Measurements from ENCODE around the gene MRPL24. TPM values are rescaled to one million over a fixed set of nuclear protein-coding genes. Genes with fewer than 3 reads are reported as not detected.

The MRPL24 gene
- total and polyA plus RNA-seq, 9 of the 15 experiments (the other 6 are each of a cell fraction or from before 2014, with no cell fraction given), result 74.3 to 267 (median 113) TPM

- TF ChIP-seq CGGBP1 (CRISPR knock-in tag; IDR thresholded peaks at IDR 0.05) (no peak), GTF2E2 (tag; IDR thresholded peaks at IDR 0.05) (no peak), PURB (CRISPR knock-in tag; IDR thresholded peaks at IDR 0.05; ENCODE audit: low read depth) (no peak), PTRF (tag; IDR thresholded peaks at IDR 0.05) (no peak), SMARCA5 (IDR thresholded peaks at IDR 0.05) (no peak), BDP1 (IDR thresholded peaks at IDR 0.05; ENCODE audit: insufficient read depth, insufficient read length) (no peak), TCF15 (CRISPR knock-in tag; IDR thresholded peaks at IDR 0.05) (no peak), ZNF444 (CRISPR knock-in tag; IDR thresholded peaks at IDR 0.05) (no peak), SRSF9 (IDR thresholded peaks at IDR 0.05; ENCODE audit: borderline replicate concordance, low read depth, low read length) (no peak), ZNF253 (CRISPR knock-in tag; conservative IDR thresholded peaks at IDR 0.05) (no peak), KLF1 (tag; IDR thresholded peaks at IDR 0.05) (peak; percentile 79), AFF4 (CRISPR knock-in tag; IDR thresholded peaks at IDR 0.05) (peak; percentile 17; the same call in 1 of the 2 replicates), BRF2 (IDR thresholded peaks at IDR 0.05; ENCODE audit: borderline replicate concordance, insufficient read depth, insufficient read length) (no peak), HDAC1 (IDR thresholded peaks at IDR 0.05) (peak in 1 of 2 experiments; percentile 98; a peak in 2 of 4 replicates)
- TF ChIP-seq, protein P1, sequence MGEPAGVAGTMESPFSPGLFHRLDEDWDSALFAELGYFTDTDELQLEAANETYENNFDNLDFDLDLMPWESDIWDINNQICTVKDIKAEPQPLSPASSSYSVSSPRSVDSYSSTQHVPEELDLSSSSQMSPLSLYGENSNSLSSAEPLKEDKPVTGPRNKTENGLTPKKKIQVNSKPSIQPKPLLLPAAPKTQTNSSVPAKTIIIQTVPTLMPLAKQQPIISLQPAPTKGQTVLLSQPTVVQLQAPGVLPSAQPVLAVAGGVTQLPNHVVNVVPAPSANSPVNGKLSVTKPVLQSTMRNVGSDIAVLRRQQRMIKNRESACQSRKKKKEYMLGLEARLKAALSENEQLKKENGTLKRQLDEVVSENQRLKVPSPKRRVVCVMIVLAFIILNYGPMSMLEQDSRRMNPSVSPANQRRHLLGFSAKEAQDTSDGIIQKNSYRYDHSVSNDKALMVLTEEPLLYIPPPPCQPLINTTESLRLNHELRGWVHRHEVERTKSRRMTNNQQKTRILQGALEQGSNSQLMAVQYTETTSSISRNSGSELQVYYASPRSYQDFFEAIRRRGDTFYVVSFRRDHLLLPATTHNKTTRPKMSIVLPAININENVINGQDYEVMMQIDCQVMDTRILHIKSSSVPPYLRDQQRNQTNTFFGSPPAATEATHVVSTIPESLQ (CRISPR knock-in tag; IDR thresholded peaks at IDR 0.05), result 0 out of 2 replicates have a peak, but pooled peaks have one; percentile 19
- TF ChIP-seq, protein P2, sequence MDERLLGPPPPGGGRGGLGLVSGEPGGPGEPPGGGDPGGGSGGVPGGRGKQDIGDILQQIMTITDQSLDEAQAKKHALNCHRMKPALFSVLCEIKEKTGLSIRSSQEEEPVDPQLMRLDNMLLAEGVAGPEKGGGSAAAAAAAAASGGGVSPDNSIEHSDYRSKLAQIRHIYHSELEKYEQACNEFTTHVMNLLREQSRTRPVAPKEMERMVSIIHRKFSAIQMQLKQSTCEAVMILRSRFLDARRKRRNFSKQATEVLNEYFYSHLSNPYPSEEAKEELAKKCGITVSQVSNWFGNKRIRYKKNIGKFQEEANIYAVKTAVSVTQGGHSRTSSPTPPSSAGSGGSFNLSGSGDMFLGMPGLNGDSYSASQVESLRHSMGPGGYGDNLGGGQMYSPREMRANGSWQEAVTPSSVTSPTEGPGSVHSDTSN (CRISPR knock-in tag; IDR thresholded peaks at IDR 0.05; ENCODE audit: low read depth), result no peak
- TF ChIP-seq, protein P2 (tag; conservative IDR thresholded peaks at IDR 0.05; ENCODE audit: low read depth), result no peak
Observed at GRCh38 chr1:156740741-156741480, at the start of gene MRPL24 (continued).
